ENCODE results near the gene ITPR2.

DNA sequence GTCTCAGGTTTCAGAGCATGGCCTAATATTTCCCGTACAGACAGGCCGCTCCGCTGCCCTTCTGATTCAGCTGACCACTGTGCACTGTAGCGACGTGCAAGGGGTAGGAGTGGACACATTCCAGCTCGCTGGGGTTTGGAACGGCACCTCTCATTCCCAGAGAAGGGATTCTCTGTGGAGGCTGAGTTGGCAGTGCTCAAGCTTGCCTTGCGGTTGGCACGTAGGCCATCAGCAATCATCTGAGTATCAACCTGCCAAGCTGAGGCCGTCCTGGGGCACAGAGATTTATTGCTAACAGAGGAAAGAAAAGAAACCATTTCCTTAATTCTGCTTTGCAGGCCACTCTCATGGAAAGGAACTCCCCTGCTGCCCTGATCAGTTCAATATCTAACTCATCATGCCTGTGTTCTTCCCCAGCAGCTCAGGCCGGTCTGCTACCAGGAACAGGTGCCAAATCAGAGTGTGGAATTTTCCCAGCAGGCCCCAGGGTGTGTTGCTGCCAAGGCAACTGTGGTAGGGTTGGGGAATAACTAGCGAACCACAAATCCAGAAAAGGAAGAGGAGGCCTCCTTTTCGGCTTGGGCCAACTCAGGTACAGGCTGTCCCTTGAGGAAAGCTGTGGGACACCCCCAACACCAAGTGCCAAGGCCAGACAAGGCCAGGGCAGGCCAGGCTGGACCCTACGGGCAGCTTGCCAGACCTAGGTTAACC lies 545.2 kb downstream of the ITPR2 start:
- TF ChIP-seq EZH2phosphoT487 (IDR thresholded peaks at IDR 0.05; ENCODE audit: borderline replicate concordance, low read depth, low read length), result no peak
- TF ChIP-seq, protein P1, sequence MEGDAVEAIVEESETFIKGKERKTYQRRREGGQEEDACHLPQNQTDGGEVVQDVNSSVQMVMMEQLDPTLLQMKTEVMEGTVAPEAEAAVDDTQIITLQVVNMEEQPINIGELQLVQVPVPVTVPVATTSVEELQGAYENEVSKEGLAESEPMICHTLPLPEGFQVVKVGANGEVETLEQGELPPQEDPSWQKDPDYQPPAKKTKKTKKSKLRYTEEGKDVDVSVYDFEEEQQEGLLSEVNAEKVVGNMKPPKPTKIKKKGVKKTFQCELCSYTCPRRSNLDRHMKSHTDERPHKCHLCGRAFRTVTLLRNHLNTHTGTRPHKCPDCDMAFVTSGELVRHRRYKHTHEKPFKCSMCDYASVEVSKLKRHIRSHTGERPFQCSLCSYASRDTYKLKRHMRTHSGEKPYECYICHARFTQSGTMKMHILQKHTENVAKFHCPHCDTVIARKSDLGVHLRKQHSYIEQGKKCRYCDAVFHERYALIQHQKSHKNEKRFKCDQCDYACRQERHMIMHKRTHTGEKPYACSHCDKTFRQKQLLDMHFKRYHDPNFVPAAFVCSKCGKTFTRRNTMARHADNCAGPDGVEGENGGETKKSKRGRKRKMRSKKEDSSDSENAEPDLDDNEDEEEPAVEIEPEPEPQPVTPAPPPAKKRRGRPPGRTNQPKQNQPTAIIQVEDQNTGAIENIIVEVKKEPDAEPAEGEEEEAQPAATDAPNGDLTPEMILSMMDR (conservative IDR thresholded peaks at IDR 0.05; ENCODE audit: low read length), result no peak
